LNCaP clone FGC (cell line): Measurements from ENCODE around the gene CD3D.

Experiments used
- DNase-seq: peaks from one replicate; pipeline ENCODE4 v3.0.0-alpha.2; 2011; ENCODE audit warnings: low read depth
- H3K4me3 ChIP-seq: 2 replicates; pipeline ENCODE4 v1.5.1; 2011; ENCODE audit warnings: mild to moderate bottlenecking, low read depth, low read length, control low read depth
- TF ChIP-seq, protein P1 (sequence below): IDR thresholded peaks from 2 replicates; pipeline ENCODE4 v1.5.1; 2012; ENCODE audit warnings: mild to moderate bottlenecking; ENCODE audit not compliant: control insufficient read depth, insufficient read depth; ENCODE audit errors: extremely low read depth

The CD3D gene

DNA sequence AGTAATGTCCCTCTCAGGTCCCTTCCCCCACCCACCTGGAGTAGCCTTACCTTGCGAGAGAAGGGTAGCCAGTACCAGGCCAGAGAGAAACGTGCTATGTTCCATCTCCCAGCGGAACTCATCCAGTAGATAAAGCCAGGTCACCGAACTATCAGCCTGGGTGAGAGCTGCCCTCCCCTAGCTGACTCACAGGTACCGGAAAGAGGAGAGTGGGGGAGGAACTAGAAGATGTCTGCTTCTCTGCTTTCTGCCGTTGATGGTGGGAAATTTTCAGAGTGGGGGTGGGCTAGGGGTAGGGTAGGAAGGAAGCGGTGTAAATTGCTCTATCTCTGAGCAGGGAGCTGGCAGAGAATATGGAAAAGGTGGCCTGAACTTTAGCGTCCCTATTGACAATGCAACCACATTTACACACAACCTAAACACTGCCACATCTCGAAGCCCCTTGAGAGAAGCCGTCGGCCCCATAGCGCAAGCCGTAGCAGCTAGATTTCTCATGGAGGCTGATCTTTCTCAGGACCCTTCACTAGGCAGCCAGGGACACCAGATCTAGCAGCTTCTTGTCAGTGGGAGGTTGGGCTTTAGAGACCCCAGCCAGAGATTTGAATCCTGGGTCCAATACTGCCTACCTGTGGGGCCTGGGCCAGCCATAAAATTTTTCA is at the start of gene CD3D:
Gene CD3D (minus strand): TSS at position 203 of the 659 bp plus-strand sequence. CDS start 98 bp downstream, at position 105.
- no peak for DNase-seq
- H3K4me3 ChIP-seq, result no peak within 1 kb of the TSS
- TF ChIP-seq, protein P1, sequence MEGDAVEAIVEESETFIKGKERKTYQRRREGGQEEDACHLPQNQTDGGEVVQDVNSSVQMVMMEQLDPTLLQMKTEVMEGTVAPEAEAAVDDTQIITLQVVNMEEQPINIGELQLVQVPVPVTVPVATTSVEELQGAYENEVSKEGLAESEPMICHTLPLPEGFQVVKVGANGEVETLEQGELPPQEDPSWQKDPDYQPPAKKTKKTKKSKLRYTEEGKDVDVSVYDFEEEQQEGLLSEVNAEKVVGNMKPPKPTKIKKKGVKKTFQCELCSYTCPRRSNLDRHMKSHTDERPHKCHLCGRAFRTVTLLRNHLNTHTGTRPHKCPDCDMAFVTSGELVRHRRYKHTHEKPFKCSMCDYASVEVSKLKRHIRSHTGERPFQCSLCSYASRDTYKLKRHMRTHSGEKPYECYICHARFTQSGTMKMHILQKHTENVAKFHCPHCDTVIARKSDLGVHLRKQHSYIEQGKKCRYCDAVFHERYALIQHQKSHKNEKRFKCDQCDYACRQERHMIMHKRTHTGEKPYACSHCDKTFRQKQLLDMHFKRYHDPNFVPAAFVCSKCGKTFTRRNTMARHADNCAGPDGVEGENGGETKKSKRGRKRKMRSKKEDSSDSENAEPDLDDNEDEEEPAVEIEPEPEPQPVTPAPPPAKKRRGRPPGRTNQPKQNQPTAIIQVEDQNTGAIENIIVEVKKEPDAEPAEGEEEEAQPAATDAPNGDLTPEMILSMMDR, result no peak

DNA sequence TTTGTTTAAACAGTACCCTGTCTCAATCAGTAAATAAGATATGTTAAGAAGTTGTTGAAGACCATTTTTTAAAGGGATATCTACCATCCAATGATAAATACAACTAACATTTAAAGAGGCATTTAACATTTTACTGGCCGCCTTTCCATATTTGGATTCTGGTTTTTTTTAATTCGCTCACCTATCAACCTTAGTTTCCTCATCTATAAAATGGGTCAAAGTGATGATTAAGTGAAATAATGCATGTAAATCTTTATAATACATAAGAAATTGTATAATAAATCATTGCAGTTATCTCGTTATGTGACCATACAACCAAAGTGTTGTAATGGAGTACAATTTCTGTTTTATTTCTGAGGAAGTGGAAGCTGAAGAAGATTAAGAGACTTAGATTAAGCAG is 41.2 kb upstream of the CD3D start:
- no peak overlapping the region for H3K4me3 ChIP-seq
- DNase-seq, result no peak
- TF ChIP-seq, protein P1, result no peak

DNA sequence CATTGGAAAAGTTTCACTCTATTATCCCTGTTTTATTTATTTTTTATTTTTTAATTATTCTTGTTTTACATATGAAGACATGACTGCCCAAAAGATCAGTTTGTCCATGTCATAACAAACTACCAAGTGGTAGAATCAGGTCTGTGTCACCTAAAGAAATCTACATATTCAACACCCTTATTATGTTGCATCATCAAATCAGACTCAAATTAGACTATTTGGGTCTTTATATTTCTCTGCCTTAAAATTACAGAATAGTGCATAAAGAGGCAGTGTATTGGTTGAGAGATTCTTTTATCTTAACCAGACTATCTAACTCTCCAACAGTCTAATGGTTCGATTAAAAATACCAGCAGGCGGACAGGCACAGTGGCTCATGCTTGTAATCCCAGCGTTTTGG is 40.4 kb upstream of the CD3D start:
- no peak for DNase-seq
- TF ChIP-seq, protein P1, result no peak
- H3K4me3 ChIP-seq, result no peak overlapping the region

DNA sequence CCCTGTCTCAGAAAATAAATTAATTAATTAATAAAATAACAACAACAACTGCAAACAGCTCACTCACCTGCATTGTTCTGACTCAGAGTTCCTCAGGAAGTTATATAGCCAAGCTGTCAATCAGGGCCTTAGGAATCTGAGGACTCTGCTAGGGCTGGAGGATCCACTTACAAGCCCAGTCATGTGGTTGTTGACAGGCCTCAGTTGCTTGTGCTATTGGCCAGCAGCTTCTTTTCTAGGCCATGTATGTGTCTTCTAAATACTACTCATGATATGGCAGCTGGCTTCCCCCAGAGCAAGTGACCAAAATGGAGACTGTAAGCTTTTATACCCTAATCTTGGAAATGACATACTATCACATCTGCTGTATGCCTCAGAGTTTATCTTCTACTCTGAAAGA is 38.1 kb upstream of the CD3D start:
- no peak overlapping the region for H3K4me3 ChIP-seq
- TF ChIP-seq, protein P1, result no peak
- no peak for DNase-seq

DNA sequence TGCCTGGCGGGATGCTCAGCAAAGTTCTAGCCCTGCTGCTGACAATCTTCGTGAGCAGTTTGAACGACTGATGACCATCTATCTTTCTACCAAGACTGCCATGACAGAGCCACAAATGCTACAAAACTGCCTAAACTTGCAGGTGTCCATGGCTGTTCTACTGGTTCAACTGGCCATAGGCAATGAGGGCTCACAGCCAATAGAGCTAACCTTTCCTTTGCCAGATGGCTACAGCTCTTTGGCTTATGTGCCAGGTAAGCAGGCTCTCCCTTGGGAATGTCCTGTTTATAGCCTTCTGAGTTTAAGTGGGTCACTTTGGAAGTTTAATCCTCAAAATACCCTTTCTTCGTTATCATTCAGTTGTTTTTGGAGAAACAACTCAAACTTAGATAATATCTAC is 37.0 kb upstream of the CD3D start:
- TF ChIP-seq, protein P1, result no peak
- no peak overlapping the region for H3K4me3 ChIP-seq
- peak; percentile 87 for DNase-seq

DNA sequence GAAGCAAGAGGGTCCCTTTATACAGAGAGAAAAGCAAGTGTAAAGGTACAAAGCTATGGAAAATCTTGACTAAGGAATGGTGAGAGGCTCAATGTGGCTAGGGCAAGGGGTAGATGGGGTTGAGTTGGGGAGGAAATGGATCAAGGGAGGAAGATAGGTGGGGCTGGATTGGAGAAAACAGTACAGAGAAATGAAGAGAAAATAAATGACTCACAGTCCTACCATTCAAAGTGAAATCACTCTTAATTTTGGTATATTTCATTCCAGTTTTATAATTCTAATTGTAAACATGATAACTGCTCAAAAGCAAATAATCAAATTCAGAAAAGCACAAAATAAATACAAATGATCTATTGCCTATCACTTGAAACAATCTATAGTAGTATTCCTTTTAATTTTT is 33.5 kb upstream of the CD3D start:
- TF ChIP-seq, protein P1, result no peak
- no peak overlapping the region for H3K4me3 ChIP-seq
- DNase-seq, result no peak

DNA sequence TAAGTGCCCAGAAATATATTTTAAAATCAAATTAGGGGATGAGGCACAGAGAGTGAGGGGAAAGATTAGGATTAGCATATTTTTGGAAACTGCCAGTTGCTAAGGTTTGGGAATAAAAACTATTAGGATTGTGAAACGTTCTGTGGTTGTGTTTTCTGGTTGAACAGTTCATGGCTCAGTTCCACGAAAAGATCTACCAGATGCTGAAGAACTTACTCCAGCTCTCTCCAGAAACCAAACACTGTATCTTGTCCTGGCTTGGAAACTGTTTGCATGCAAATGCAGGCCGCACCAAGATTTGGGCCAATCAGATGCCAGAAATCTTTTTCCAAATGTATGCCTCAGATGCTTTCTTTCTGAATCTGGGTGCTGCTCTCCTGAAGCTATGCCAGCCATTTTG is 32.2 kb upstream of the CD3D start:
- H3K4me3 ChIP-seq, result no peak overlapping the region
- TF ChIP-seq, protein P1, result no peak
- DNase-seq, result no peak
